Measurements from ENCODE around the gene PHF21B. TPM values are rescaled to one million over a fixed set of nuclear protein-coding genes. Genes with fewer than 3 reads are reported as not detected.

PHF21B gene
- total RNA-seq, 2 experiments from 2014 or later = not detected

GRCh38 chr22:44890416-44891292, 119.2 kb downstream of the PHF21B start:
- H3K4me3 Mint-ChIP-seq = no peak overlapping the region
- H3K4me1 Mint-ChIP-seq = no peaks in the 10 kb centered on the region
- H3K27ac Mint-ChIP-seq = no peak overlapping the region
- DNase-seq (no peak), ATAC-seq (ENCODE audit: low read depth) (no peak)
- no peaks in the 10 kb centered on the region for H3K36me3 Mint-ChIP-seq
- H3K9me3 Mint-ChIP-seq = no peaks in the 10 kb centered on the region
- POLR2A ChIA-PET = no interaction called here
- no peaks in the 10 kb centered on the region for H3K27me3 Mint-ChIP-seq

- H3K4me1 Mint-ChIP-seq = no peaks in the 10 kb centered on the region
- H3K27ac Mint-ChIP-seq = no peak overlapping the region
- no peaks in the 10 kb centered on the region for H3K27me3 Mint-ChIP-seq
- peak; percentile 7 for DNase-seq
- no peak overlapping the region for H3K4me3 Mint-ChIP-seq
- POLR2A ChIA-PET = no interaction called here
- no peaks in the 10 kb centered on the region for H3K36me3 Mint-ChIP-seq
- H3K9me3 Mint-ChIP-seq = no peaks in the 10 kb centered on the region
- no peak for ATAC-seq (ENCODE audit: low read depth)
These were observed 120.4 kb downstream of the PHF21B start for GRCh38 chr22:44889255-44889878.

- Mint-ChIP-seq H3K9me3 (no peaks in the 10 kb centered on the region), H3K27ac (no peak overlapping the region), H3K4me3 (no peak overlapping the region), H3K4me1 (no peaks in the 10 kb centered on the region), H3K27me3 (no peaks in the 10 kb centered on the region), H3K36me3 (no peaks in the 10 kb centered on the region)
- no peak for DNase-seq
- POLR2A ChIA-PET = no interaction called here
- no peak for ATAC-seq (ENCODE audit: low read depth)
These were observed 121.1 kb downstream of the PHF21B start for GRCh38 chr22:44888491-44889254.

- Mint-ChIP-seq H3K4me3 (no peak overlapping the region), H3K27ac (no peak overlapping the region), H3K4me1 (no peaks in the 10 kb centered on the region), H3K9me3 (no peaks in the 10 kb centered on the region), H3K36me3 (no peaks in the 10 kb centered on the region), H3K27me3 (no peaks in the 10 kb centered on the region)
- POLR2A ChIA-PET = no interaction called here
- ATAC-seq (ENCODE audit: low read depth) (no peak), DNase-seq (no peak)
These were observed 121.9 kb downstream of the PHF21B start for GRCh38 chr22:44887941-44888366.

GRCh38 chr22:44885806-44886360, 123.9 kb downstream of the PHF21B start:
- Mint-ChIP-seq H3K4me3 (no peak overlapping the region), H3K4me1 (no peaks in the 10 kb centered on the region), H3K36me3 (no peaks in the 10 kb centered on the region), H3K27me3 (no peaks in the 10 kb centered on the region), H3K27ac (no peak overlapping the region), H3K9me3 (no peaks in the 10 kb centered on the region)
- ATAC-seq (ENCODE audit: low read depth) (no peak), DNase-seq (no peak)
- POLR2A ChIA-PET = no interaction called here

GRCh38 chr22:44884968-44885805, 124.6 kb downstream of the PHF21B start:
- H3K9me3 Mint-ChIP-seq = no peaks in the 10 kb centered on the region
- no peaks in the 10 kb centered on the region for H3K36me3 Mint-ChIP-seq
- no peak overlapping the region for H3K4me3 Mint-ChIP-seq
- no peaks in the 10 kb centered on the region for H3K4me1 Mint-ChIP-seq
- H3K27me3 Mint-ChIP-seq = no peaks in the 10 kb centered on the region
- ATAC-seq (ENCODE audit: low read depth) (no peak), DNase-seq (peak; percentile 13)
- H3K27ac Mint-ChIP-seq = no peak overlapping the region
- POLR2A ChIA-PET = no interaction called here

- Mint-ChIP-seq H3K4me3 (no peak overlapping the region), H3K4me1 (no peaks in the 10 kb centered on the region), H3K27ac (no peak overlapping the region), H3K9me3 (no peaks in the 10 kb centered on the region), H3K36me3 (no peaks in the 10 kb centered on the region), H3K27me3 (no peaks in the 10 kb centered on the region)
- POLR2A ChIA-PET = no interaction called here
- ATAC-seq (ENCODE audit: low read depth) (no peak), DNase-seq (no peak)
These were observed 125.2 kb downstream of the PHF21B start for GRCh38 chr22:44884562-44884961.

GRCh38 chr22:44883011-44883421, 126.8 kb downstream of the PHF21B start:
- H3K36me3 Mint-ChIP-seq = no peaks in the 10 kb centered on the region
- ATAC-seq (ENCODE audit: low read depth) = no peak
- H3K4me3 Mint-ChIP-seq = no peak overlapping the region
- no peak overlapping the region for H3K27ac Mint-ChIP-seq
- DNase-seq = peak; percentile 8
- no peaks in the 10 kb centered on the region for H3K9me3 Mint-ChIP-seq
- H3K27me3 Mint-ChIP-seq = no peaks in the 10 kb centered on the region
- POLR2A ChIA-PET = no interaction called here
- no peaks in the 10 kb centered on the region for H3K4me1 Mint-ChIP-seq

- DNase-seq (peak; percentile 17), ATAC-seq (ENCODE audit: low read depth) (no peak)
- H3K4me1 Mint-ChIP-seq = no peaks in the 10 kb centered on the region
- H3K4me3 Mint-ChIP-seq = no peak overlapping the region
- H3K27ac Mint-ChIP-seq = no peak overlapping the region
- H3K9me3 Mint-ChIP-seq = no peaks in the 10 kb centered on the region
- POLR2A ChIA-PET = no interaction called here
- no peaks in the 10 kb centered on the region for H3K27me3 Mint-ChIP-seq
- no peaks in the 10 kb centered on the region for H3K36me3 Mint-ChIP-seq
These were observed 127.4 kb downstream of the PHF21B start for GRCh38 chr22:44882226-44882905.

GRCh38 chr22:44881624-44882023, 128.2 kb downstream of the PHF21B start:
- H3K4me1 Mint-ChIP-seq = no peaks in the 10 kb centered on the region
- ATAC-seq (ENCODE audit: low read depth) (no peak), DNase-seq (peak; percentile 3)
- H3K4me3 Mint-ChIP-seq = no peak overlapping the region
- H3K27ac Mint-ChIP-seq = no peak overlapping the region
- H3K27me3 Mint-ChIP-seq = no peaks in the 10 kb centered on the region
- H3K9me3 Mint-ChIP-seq = no peaks in the 10 kb centered on the region
- H3K36me3 Mint-ChIP-seq = no peaks in the 10 kb centered on the region
- POLR2A ChIA-PET = no interaction called here

- POLR2A ChIA-PET = no interaction called here
These were observed 129.1 kb downstream of the PHF21B start for GRCh38 chr22:44880610-44881290.

GRCh38 chr22:44879301-44879680, 130.5 kb downstream of the PHF21B start:
- POLR2A ChIA-PET = no interaction called here
- Mint-ChIP-seq H3K27me3 (peaks cover 3% of the 10 kb centered on the region), H3K9me3 (no peaks in the 10 kb centered on the region), H3K4me1 (no peaks in the 10 kb centered on the region), H3K4me3 (no peak overlapping the region), H3K27ac (no peak overlapping the region), H3K36me3 (no peaks in the 10 kb centered on the region)
- ATAC-seq (ENCODE audit: low read depth) = no peak
- no peak for DNase-seq

More at GRCh38 chr22:44880610-44881290, 129.1 kb downstream of the PHF21B start:
- H3K36me3 Mint-ChIP-seq = no peaks in the 10 kb centered on the region
- H3K4me3 Mint-ChIP-seq = no peak overlapping the region
- no peaks in the 10 kb centered on the region for H3K9me3 Mint-ChIP-seq
- H3K4me1 Mint-ChIP-seq = no peaks in the 10 kb centered on the region
- ATAC-seq (ENCODE audit: low read depth) (no peak), DNase-seq (peak; percentile 17)
- peaks cover under 1% of the 10 kb centered on the region for H3K27me3 Mint-ChIP-seq
- no peak overlapping the region for H3K27ac Mint-ChIP-seq

Data from activated naive CD8-positive, alpha-beta T cell treated with anti-CD3 and anti-CD28 coated beads, Interleukin-2, amount 10 ng/mL, durations not matched to agents 7 days and 5 days (primary cell).